CD4-positive, alpha-beta T cell (primary cell): ENCODE measurements around the gene TDRD10. TPM values are rescaled to one million over a fixed set of nuclear protein-coding genes. Genes with fewer than 3 reads are reported as not detected.

ENCODE experiments used
- ATAC-seq: fragments of 200-7000 bp; cut with Tn5 transposase; one replicate; pipeline ENCODE4 v1.10.0; 2022; ENCODE audit warnings: mild to moderate bottlenecking; ENCODE audit not compliant: poor library complexity
- CTCF ChIA-PET: fragments of 350-600 bp; sonication (Branson Sonifier 250); formaldehyde crosslinking; loops from one replicate; lab custom pipeline; 2021; ENCODE audit warnings: antibody characterized with exemption, inconsistent platforms; lab: Charles Lee
- POLR2A ChIA-PET: fragments of 350-600 bp; sonication (Branson Sonifier 250); formaldehyde crosslinking; loops from one replicate; lab custom pipeline; 2021; ENCODE audit warnings: antibody characterized with exemption, inconsistent platforms; lab: Charles Lee
- DNase-seq, 14 experiments: peaks; one replicate each; pipeline ENCODE4 v3.0.0-alpha.2; 2013 to 2020; ENCODE audit warnings: mixed read lengths in 2 of 14
- H3K27ac ChIP-seq, 2 donors: one replicate each; pipeline versions ENCODE4 v1.5.1 to v1.7.0; 2013; ENCODE audit warnings: low read length in 2 of 2, low read depth in 1 of 2, mild to moderate bottlenecking in 1 of 2
- H3K27me3 ChIP-seq, 2 experiments: 1 replicate in 1 of 2; 2 replicates in 1 of 2; pipeline versions ENCODE4 v1.6.1 to v1.7.0; 2013; ENCODE audit warnings: low read length in 2 of 2, control low read depth in 1 of 2, mild to moderate bottlenecking in 1 of 2, moderate library complexity in 1 of 2; ENCODE audit not compliant: insufficient read depth in 2 of 2, control insufficient read depth in 1 of 2
- H3K36me3 ChIP-seq: one replicate; pipeline ENCODE4 v1.6.1; 2013; ENCODE audit warnings: low read length, control low read depth; ENCODE audit not compliant: insufficient read depth
- H3K4me1 ChIP-seq: one replicate; pipeline ENCODE4 v1.6.1; 2013; ENCODE audit warnings: low read length, control low read depth; ENCODE audit not compliant: insufficient read depth
- H3K4me3 ChIP-seq: one replicate; pipeline ENCODE4 v1.5.1; 2013; ENCODE audit warnings: mild to moderate bottlenecking, low read length, moderate library complexity
- H3K9me3 ChIP-seq, 2 experiments: 1 replicate in 1 of 2; 2 replicates in 1 of 2; pipeline versions ENCODE4 v1.6.1 to v1.7.0; 2013; ENCODE audit warnings: low read length in 2 of 2, mild to moderate bottlenecking in 2 of 2, control low read depth in 1 of 2, moderate library complexity in 1 of 2; ENCODE audit not compliant: control insufficient read depth in 1 of 2, insufficient read depth in 1 of 2
- H3K27ac Mint-ChIP-seq: one replicate; pipeline ENCODE4 v1.8.0; 2020; ENCODE audit warnings: mixed read lengths
- H3K27me3 Mint-ChIP-seq: one replicate; pipeline ENCODE4 v1.8.0; 2021; ENCODE audit warnings: mixed read lengths
- H3K36me3 Mint-ChIP-seq: one replicate; pipeline ENCODE4 v1.8.0; 2021; ENCODE audit warnings: low read depth, mixed read lengths
- H3K4me1 Mint-ChIP-seq: one replicate; pipeline ENCODE4 v1.8.0; 2021; ENCODE audit warnings: low read depth, mixed read lengths
- H3K4me3 Mint-ChIP-seq: one replicate; pipeline ENCODE4 v1.8.0; 2020; ENCODE audit warnings: mild to moderate bottlenecking, mixed read lengths
- H3K9me3 Mint-ChIP-seq: one replicate; pipeline ENCODE4 v1.8.0; 2020; ENCODE audit warnings: mixed read lengths
- CTCF ChIP-seq: fragments of 200-600 bp; IDR thresholded peaks from one replicate; pipeline ENCODE4 v1.8.0; 2022; ENCODE audit warnings: antibody characterized with exemption, mild to moderate bottlenecking
- intact Hi-C, 2 experiments: fragments of 100-400 bp; cut with DNase I in 1 of 2; cut with micrococcal nuclease in 1 of 2; formaldehyde crosslinking; loops; one replicate each; pipeline versions ENCODE4 v1.15.1 to v1.9.0; 2023 to 2025; cut with DNase I, micrococcal nuclease
- total RNA-seq, 174 experiments: library from RNA in 2 of 174; stranded (reverse) in 2 of 174; gene quantifications; one replicate each; pipeline ENCODE4 v1.2.3 and lab custom pipeline; 2021 to 2026

TDRD10 gene
- total RNA-seq, 2 experiments from 2014 or later = not detected

- DNase-seq (no peak), ATAC-seq (no peak)
- H3K4me3 Mint-ChIP-seq = peak overlapping the region; percentile 54
- H3K4me1 ChIP-seq = peaks cover 16% of the 10 kb centered on the region
- intact Hi-C loops = no loop called here
- H3K36me3 ChIP-seq = no peaks in the 10 kb centered on the region
- ChIA-PET CTCF (no interaction called here), POLR2A (no interaction called here)
- H3K4me3 ChIP-seq = no peak overlapping the region
- H3K9me3 ChIP-seq = peaks cover 4 to 16% of the 10 kb centered on the region in 2 experiments
- TF ChIP-seq CTCF = no peak
- no peak overlapping the region for H3K27ac ChIP-seq
- H3K4me1 Mint-ChIP-seq = peaks cover 12% of the 10 kb centered on the region
- no peaks in the 10 kb centered on the region for H3K36me3 Mint-ChIP-seq
- H3K9me3 Mint-ChIP-seq = no peaks in the 10 kb centered on the region
- H3K27ac Mint-ChIP-seq = no peak overlapping the region
- H3K27me3 ChIP-seq = peaks cover 36 to 69% of the 10 kb centered on the region in 2 experiments
- peaks cover 81% of the 10 kb centered on the region for H3K27me3 Mint-ChIP-seq
These were observed 1.9 kb downstream of the TDRD10 start for GRCh38 chr1:154503898-154504297.

- Histone ChIP-seq H3K27ac (no peak overlapping the region), H3K27me3 (peaks cover 4 to 17% of the 10 kb centered on the region in 2 experiments), H3K4me3 (no peak overlapping the region), H3K9me3 (no peaks in the 10 kb centered on the region), H3K4me1 (no peaks in the 10 kb centered on the region), H3K36me3 (no peaks in the 10 kb centered on the region)
- intact Hi-C loops = no loop called here
- DNase-seq (no peak), ATAC-seq (no peak)
- Mint-ChIP-seq H3K4me1 (no peaks in the 10 kb centered on the region), H3K27ac (no peak overlapping the region), H3K27me3 (peaks cover 46% of the 10 kb centered on the region), H3K9me3 (no peaks in the 10 kb centered on the region), H3K4me3 (no peak overlapping the region), H3K36me3 (no peaks in the 10 kb centered on the region)
- CTCF ChIA-PET = no interaction called here
- POLR2A ChIA-PET = no interaction called here
- no peak for TF ChIP-seq CTCF
These were observed 10.7 kb downstream of the TDRD10 start for GRCh38 chr1:154512760-154513159.

- ChIA-PET POLR2A (no interaction called here), CTCF (interaction anchor here (0.6 kb wide), 1 partner anchor 15 kb away, joined by 3 read pairs; no protein-coding TSS in a partner anchor)
- no peaks in the 10 kb centered on the region for H3K36me3 Mint-ChIP-seq
- TF ChIP-seq CTCF = no peak
- H3K27me3 Mint-ChIP-seq = peaks cover 33% of the 10 kb centered on the region
- Histone ChIP-seq H3K4me1 (no peaks in the 10 kb centered on the region), H3K36me3 (no peaks in the 10 kb centered on the region), H3K4me3 (no peak overlapping the region), H3K9me3 (no peaks in the 10 kb centered on the region), H3K27ac (no peak overlapping the region), H3K27me3 (peaks cover 0 to 10% of the 10 kb centered on the region in 2 experiments)
- H3K4me1 Mint-ChIP-seq = no peaks in the 10 kb centered on the region
- intact Hi-C loops = no loop called here
- H3K4me3 Mint-ChIP-seq = no peak overlapping the region
- no peaks in the 10 kb centered on the region for H3K9me3 Mint-ChIP-seq
- no peak overlapping the region for H3K27ac Mint-ChIP-seq
- DNase-seq = no peak
- ATAC-seq = no peak
These were observed 12.1 kb downstream of the TDRD10 start for GRCh38 chr1:154514066-154514553.
